ENCODE data around the gene RNPEP.

DNA sequence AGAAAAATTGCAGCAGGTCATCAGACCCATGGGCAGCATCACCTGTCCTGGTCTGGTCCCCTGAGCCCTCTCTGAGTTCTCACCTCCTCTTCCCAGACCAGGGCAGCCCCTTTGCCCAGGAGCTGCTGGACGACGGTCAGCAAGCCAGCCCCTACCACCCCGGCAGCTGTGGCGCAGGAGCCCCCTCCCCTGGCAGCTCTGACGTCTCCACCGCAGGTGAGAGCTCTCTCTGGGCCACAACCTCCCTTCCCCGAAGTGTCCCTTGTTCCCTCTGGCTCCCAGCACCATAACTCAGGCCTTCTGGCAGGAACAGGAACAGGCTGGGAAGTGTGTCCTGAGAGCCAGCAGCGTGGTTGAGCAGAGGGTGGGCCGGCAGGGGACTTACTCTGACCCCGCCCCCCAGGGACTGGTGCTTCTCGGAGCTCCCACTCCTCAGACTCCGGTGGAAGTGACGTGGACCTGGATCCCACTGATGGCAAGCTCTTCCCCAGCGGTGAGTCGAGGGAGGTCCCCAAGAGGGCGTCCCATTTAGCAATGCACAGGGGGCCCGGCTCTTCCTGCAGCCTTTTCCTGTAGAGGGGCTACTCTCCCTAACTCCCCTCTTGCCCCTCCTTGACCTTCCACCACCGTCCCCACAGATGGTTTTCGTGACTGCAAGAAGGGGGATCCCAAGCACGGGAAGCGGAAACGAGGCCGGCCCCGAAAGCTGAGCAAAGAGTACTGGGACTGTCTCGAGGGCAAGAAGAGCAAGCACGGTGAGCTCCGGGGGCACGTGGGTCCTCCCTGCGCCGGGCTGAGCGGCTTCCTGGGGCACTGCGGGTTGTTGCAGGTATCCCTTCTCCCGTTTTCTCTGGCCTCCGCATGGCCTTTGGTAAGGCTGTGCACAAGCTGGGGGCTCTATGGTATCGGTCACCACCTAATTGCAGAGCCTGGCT, 30.4 kb downstream of the RNPEP start:
- TF ChIP-seq, protein P1, sequence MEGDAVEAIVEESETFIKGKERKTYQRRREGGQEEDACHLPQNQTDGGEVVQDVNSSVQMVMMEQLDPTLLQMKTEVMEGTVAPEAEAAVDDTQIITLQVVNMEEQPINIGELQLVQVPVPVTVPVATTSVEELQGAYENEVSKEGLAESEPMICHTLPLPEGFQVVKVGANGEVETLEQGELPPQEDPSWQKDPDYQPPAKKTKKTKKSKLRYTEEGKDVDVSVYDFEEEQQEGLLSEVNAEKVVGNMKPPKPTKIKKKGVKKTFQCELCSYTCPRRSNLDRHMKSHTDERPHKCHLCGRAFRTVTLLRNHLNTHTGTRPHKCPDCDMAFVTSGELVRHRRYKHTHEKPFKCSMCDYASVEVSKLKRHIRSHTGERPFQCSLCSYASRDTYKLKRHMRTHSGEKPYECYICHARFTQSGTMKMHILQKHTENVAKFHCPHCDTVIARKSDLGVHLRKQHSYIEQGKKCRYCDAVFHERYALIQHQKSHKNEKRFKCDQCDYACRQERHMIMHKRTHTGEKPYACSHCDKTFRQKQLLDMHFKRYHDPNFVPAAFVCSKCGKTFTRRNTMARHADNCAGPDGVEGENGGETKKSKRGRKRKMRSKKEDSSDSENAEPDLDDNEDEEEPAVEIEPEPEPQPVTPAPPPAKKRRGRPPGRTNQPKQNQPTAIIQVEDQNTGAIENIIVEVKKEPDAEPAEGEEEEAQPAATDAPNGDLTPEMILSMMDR (IDR thresholded peaks at IDR 0.05; ENCODE audit: low read depth, low read length, poor library complexity, severe bottlenecking) = no peak
- no peak for TF ChIP-seq EZH2phosphoT487 (IDR thresholded peaks at IDR 0.05; ENCODE audit: borderline replicate concordance, low read length)

Measured in DOHH2 (cell line).